ENCODE results near the gene INVS. TPM values are rescaled to one million over a fixed set of nuclear protein-coding genes. Genes with fewer than 3 reads are reported as not detected.

The INVS gene
- total RNA-seq, 1 donor from 2014 or later, result 21.9 TPM

- no peak overlapping the region for H3K27ac ChIP-seq
- H3K36me3 ChIP-seq, result peaks cover 0 to 43% of the 10 kb centered on the region in 2 donors
- no peak for DNase-seq (ENCODE audit: extremely low spot score in 2 of 2)
- no peaks in the 10 kb centered on the region for H3K9me3 ChIP-seq
- no peaks in the 10 kb centered on the region for H3K27me3 ChIP-seq
- TF ChIP-seq POLR2AphosphoS5 (IDR thresholded peaks at IDR 0.05; ENCODE audit: insufficient read depth in 1 of 2, low read depth in 1 of 2), result no peak
- no peak overlapping the region for H3K4me3 ChIP-seq
- peaks cover 8% of the 10 kb centered on the region for H3K4me1 ChIP-seq
- intact Hi-C loops (cut with DNase I), result no loop called here
These were observed 5.3 kb downstream of the INVS start for GRCh38 chr9:100104314-100104713.

- TF ChIP-seq POLR2AphosphoS5 (IDR thresholded peaks at IDR 0.05; ENCODE audit: insufficient read depth in 1 of 2, low read depth in 1 of 2) (no peak), POLR2A (IDR thresholded peaks at IDR 0.05) (no peak), CTCF (IDR thresholded peaks at IDR 0.05) (no peak)
- H3K4me3 ChIP-seq, result no peak overlapping the region
- no peaks in the 10 kb centered on the region for H3K27me3 ChIP-seq
- DNase-seq (ENCODE audit: extremely low spot score in 2 of 2), result no peak
- intact Hi-C loops (cut with DNase I), result no loop called here
- no peaks in the 10 kb centered on the region for H3K9me3 ChIP-seq
- H3K36me3 ChIP-seq, result peaks cover 0 to 43% of the 10 kb centered on the region in 2 donors
- H3K27ac ChIP-seq, result no peak overlapping the region
- H3K4me1 ChIP-seq, result peaks cover 6% of the 10 kb centered on the region
These were observed 6.8 kb downstream of the INVS start for GRCh38 chr9:100105861-100106260.

GRCh38 chr9:100106616-100107015 is 7.6 kb downstream of the INVS start:
- H3K36me3 ChIP-seq, result peaks cover 0 to 39% of the 10 kb centered on the region in 2 donors
- no peak overlapping the region for H3K4me3 ChIP-seq
- intact Hi-C loops (cut with DNase I), result no loop called here
- no peak for DNase-seq (ENCODE audit: extremely low spot score in 2 of 2)
- H3K27me3 ChIP-seq, result no peaks in the 10 kb centered on the region
- H3K27ac ChIP-seq, result no peak overlapping the region
- TF ChIP-seq POLR2AphosphoS5 (IDR thresholded peaks at IDR 0.05; ENCODE audit: insufficient read depth in 1 of 2, low read depth in 1 of 2), result no peak
- TF ChIP-seq CTCF (IDR thresholded peaks at IDR 0.05), result no peak
- TF ChIP-seq POLR2A (IDR thresholded peaks at IDR 0.05), result no peak
- peaks cover 13% of the 10 kb centered on the region for H3K4me1 ChIP-seq
- no peaks in the 10 kb centered on the region for H3K9me3 ChIP-seq

GRCh38 chr9:100108559-100108958 is 9.5 kb downstream of the INVS start:
- no peaks in the 10 kb centered on the region for H3K27me3 ChIP-seq
- H3K4me3 ChIP-seq, result no peak overlapping the region
- H3K36me3 ChIP-seq, result peaks cover 0 to 36% of the 10 kb centered on the region in 2 donors
- intact Hi-C loops (cut with DNase I), result no loop called here
- TF ChIP-seq POLR2A (IDR thresholded peaks at IDR 0.05) (no peak), CTCF (IDR thresholded peaks at IDR 0.05) (no peak), POLR2AphosphoS5 (IDR thresholded peaks at IDR 0.05; ENCODE audit: insufficient read depth in 1 of 2, low read depth in 1 of 2) (no peak)
- H3K9me3 ChIP-seq, result no peaks in the 10 kb centered on the region
- no peak for DNase-seq (ENCODE audit: extremely low spot score in 2 of 2)
- no peak overlapping the region for H3K27ac ChIP-seq
- peaks cover 15% of the 10 kb centered on the region for H3K4me1 ChIP-seq

- H3K36me3 ChIP-seq, result peaks cover 0 to 17% of the 10 kb centered on the region in 2 donors
- no peaks in the 10 kb centered on the region for H3K27me3 ChIP-seq
- no peak for TF ChIP-seq CTCF (IDR thresholded peaks at IDR 0.05)
- TF ChIP-seq POLR2A (IDR thresholded peaks at IDR 0.05), result no peak
- TF ChIP-seq POLR2AphosphoS5 (IDR thresholded peaks at IDR 0.05; ENCODE audit: insufficient read depth in 1 of 2, low read depth in 1 of 2), result no peak
- no peaks in the 10 kb centered on the region for H3K9me3 ChIP-seq
- H3K4me3 ChIP-seq, result no peak overlapping the region
- H3K27ac ChIP-seq, result no peak overlapping the region
- intact Hi-C loops (cut with DNase I), result no loop called here
- DNase-seq (ENCODE audit: extremely low spot score in 2 of 2), result no peak
- H3K4me1 ChIP-seq, result peaks cover 15% of the 10 kb centered on the region
These were observed 12.2 kb downstream of the INVS start for GRCh38 chr9:100111235-100111634.
